Epithelial cell of prostate (primary cell): ENCODE measurements around the gene NCOA3.
A peak's percentile ranks its signal among the peaks of the same experiment; 100 is the strongest.
"Not testable (repeated sequence)": the region's sequence is repeated elsewhere in the genome, so short reads cannot be mapped to it uniquely, and the experiment has no call there.

ENCODE experiments used
- DNase-seq: peaks from one replicate; pipeline ENCODE4 v3.0.0-alpha.2; 2011; ENCODE audit warnings: low read depth, low spot score
- H3K27ac ChIP-seq: fragments of 450-650 bp; 2 replicates; pipeline ENCODE4 v1.5.1; 2017; ENCODE audit warnings: mild to moderate bottlenecking

NCOA3 gene

DNA sequence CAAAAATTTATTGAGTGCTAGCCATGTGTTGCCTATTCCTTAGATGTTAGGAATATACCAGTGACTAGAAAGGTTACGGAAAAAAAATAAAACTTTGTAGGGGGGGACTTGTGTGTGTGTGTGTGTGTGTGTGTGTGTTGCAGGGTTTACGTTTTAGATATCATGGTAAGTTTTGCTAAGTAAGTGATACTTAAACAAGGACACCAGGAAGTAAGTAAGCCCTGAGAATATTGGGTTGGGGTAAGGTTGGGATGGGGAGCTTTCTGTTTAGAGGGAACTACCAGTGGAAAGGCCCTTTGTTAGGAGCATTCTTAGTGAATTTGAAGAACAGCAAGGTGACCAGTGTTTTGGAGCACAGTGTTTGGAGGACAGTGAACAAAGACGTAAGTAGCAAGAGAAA is 30.3 kb downstream of the NCOA3 start:
- DNase-seq, result no peak
- no peak overlapping the region for H3K27ac ChIP-seq

DNA sequence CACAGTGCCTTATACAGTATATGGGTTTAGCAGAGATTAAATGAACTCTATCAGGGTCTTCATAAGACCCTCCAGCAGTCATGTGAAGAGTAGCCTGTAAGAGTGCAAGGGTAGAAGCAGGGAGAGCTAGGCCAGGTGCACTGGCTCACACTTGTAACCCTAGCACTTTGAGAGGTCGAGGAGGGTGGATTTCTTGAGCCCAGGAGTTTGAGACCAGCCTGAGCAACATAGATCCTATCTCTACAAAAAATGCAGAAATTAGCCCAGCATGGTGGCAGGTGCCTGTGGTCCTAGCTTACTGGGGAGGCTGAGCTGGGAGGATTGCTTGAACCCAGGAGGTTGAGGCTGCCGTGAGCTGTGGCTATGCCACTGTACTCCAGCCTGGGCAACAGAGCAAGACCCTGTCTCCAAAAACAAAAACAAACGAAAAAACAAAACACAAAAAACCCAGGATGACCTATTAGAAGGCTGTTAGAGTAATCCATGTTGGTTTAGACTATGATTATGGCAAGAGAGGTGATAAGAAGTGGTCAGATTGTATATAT is 31.9 kb downstream of the NCOA3 start:
- no peak overlapping the region for H3K27ac ChIP-seq
- no peak for DNase-seq

DNA sequence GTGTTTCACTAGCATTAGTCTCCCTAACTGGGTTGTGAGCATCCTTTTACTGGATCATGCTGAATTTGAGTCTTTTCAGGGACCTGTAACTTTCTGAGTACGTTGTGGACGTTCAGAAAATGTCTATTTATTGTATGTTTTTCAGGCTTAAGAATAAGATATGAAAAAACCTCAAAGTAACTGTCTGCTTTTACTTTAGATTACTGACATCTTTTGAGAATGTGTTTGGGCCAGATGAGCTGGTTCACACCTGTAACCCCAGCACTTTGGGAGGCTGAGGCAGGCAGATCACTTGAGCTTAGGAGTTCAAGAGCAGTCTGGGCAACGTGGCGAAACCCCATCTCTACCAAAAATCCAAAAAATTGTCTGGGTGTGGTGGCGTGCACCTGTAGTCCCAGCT is 32.7 kb downstream of the NCOA3 start:
- no peak overlapping the region for H3K27ac ChIP-seq
- DNase-seq, result no peak

DNA sequence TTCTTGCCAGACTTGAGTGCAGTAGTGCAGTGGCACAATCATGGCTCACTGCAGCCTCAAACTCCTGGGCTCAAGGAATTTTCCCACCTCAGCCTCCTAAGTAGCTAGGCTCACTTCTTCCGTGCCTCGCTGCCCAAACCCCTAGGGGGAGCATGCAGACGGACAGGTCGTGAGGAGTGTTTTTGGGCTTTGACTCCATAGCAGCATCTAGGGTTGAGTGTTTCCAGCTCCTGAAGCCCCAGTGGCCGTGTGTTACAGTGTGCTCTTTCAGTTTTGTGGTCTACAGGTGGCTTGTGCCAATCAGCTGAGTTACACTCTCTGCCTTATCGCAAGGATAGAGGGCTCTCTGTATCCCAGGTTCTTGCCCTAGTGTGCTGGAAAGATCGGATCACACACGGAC is 33.4 kb downstream of the NCOA3 start:
- no peak overlapping the region for H3K27ac ChIP-seq
- no peak for DNase-seq

DNA sequence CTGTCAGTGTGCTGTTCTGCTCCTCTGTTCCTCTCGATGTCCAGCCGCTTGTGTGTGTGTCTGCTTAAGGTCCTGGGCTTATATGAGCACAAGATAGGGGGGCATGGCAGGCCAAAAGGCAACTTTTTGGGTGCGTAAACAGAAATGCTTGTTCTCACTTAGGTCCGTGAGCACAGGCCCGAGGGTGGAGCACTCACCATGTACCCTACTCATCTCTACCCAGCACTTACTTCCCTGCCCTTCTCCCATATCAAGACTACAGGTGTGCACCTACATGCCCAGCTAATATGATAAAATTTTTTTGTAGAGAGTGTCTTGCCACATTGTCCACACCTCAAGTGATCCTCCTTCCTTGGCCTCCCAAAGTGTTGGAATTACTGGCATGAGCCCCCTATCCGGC is 34.3 kb downstream of the NCOA3 start:
- DNase-seq, result no peak

DNA sequence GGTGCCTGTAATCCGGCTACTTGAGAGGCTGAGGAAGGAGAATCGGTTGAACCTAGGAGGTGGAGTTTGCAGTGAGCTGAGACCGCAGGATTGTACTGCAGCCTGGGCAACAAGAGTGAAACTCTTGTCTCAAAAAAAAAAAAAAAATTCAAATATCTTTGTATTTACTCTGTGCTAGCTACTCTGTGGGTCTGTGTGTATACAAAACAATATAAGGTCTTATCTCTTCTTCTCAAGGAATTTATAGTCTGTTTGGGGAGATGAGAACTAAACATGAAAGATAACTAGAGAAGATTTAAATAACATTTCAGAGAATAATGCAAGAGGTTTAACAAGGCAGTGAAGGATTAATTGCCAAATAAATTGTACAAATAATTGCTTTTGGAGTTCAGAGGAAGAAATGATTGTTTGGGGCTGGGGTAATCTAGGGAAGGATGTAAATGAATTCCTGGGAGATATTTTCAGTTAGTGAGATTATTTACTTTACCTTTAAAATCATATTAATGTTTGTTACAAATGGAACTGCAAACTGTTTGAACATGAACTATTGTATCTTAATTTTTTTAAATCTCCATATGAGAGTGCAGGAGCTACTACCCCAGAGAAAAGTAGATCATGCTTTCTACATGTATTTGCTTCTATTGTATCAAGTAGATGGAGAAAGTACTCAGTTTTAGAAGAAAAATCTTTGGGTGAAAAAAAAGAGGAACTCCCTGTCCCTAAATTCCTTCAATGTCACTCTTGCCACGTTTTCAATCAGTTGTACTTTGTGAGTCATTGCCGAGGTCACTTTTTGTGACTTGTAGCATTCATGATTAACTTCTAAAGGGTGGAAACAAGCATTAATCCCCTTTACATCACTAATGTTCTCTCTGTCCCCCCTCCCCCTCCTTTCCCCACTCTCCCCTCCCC is 39.0 kb downstream of the NCOA3 start:
- H3K27ac ChIP-seq, result no peak overlapping the region
- DNase-seq, result no peak

More for the DNA sequence above, 34.3 kb downstream of the NCOA3 start:
- H3K27ac ChIP-seq, result no peak overlapping the region

DNA sequence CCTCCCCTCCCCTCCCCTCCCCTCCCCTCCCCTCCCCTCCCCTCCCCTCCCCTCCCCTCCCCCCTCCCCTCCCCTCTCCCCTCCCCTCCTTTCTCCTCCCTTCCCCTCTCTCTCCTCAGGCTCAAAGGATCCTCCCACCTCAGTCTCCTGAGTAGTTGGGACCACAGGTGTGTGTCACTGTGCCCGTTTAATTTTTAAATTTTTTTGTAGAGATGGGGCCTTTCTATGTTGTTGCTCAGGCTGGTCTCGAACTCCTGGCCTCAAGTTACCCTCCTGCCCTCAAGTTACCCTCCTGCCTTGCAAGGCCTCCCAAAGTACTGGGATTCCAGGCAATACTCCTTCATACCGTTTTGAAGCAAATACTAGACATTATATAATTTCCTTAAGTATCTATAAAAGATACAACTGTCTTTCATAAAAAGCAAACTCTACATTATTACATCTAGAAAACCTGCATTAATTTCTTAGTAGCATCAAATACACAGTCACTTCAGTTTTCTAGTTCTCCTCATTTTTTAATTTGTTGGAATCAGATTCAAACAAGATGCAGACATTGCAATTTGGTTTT is 39.8 kb downstream of the NCOA3 start:
- no peak for DNase-seq
- H3K27ac ChIP-seq, result no peak overlapping the region

DNA sequence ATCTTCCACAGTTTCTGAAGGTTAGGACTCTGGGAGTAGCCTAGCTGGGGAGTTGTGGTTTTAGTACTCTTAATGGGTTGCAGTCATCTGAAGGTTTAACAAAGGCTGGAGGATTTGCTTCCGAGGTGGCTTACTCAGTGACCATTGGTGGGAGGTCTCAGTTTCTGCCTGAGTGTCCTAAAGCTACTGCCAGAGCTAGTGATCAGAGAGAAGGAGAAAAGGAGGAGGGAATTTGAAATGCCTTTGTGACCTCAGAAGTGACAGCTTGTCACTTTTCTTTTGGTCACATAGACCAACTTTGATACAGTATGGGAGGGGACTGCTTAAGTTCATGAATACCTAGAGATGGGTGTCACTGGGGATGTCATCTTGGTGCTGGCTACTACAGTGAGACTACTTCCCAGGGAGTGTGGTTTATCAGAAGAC is 41.3 kb downstream of the NCOA3 start:
- H3K27ac ChIP-seq, result no peak overlapping the region
- no peak for DNase-seq

DNA sequence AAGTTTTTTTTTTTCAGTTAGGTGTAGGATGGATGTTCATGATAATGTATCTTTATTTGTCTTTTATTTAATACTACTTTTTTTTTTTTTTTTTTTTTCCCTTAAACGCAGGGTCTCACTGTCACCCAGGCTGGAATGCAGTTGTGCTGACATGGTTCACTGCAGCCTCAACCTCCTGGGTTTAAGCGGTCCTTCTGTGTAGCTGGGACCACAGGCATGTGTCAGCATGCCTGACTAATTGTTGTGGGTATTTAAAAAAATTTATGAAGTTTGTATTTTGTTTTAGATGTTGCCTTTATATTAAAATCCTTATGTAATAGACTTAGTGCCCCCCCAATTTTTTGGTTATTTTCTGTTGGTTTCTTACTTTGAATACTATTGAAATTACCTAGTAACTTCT is 42.6 kb downstream of the NCOA3 start:
- H3K27ac ChIP-seq, result no peak overlapping the region
- DNase-seq, result no peak

DNA sequence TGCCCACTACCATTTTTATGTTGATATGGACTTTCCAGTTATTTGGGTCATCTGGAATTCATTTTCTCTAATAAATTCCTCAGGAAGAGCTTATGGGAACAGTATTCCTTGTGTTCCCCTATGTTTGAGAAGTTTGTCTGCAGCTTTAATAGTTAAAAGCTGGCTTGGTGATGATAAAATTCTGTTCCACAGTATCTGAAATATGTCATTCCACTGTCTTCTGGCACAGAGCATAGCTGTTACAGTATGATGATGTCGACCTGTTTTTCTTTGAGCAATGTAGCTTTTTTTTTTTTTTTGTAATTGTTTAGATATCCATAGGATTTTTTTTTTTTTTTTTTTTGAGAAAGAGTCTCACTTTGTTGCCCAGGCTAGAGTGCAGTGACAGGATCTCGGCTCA is 43.2 kb downstream of the NCOA3 start:
- no peak for DNase-seq
- no peak overlapping the region for H3K27ac ChIP-seq

DNA sequence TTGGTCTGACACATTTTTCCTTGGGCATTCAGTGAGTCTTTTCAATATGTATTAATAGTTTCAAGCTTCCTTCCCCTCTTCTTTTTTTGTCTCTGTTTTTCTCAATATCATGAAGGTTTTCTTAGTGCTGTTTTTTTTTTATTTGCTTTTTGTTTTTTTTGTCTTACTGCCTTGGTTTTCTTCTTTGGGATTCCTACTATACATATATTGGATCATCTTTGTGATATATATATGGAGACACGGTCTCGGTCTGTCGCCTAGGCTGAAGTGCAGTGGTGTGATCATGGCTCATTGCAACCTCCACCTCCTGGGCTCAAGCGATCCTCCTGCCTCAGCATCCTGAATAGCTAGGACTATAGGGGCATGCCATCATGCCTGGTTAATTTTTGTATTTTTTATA is 43.8 kb downstream of the NCOA3 start:
- H3K27ac ChIP-seq, result peak overlapping the region; percentile 65
- DNase-seq, result no peak

DNA sequence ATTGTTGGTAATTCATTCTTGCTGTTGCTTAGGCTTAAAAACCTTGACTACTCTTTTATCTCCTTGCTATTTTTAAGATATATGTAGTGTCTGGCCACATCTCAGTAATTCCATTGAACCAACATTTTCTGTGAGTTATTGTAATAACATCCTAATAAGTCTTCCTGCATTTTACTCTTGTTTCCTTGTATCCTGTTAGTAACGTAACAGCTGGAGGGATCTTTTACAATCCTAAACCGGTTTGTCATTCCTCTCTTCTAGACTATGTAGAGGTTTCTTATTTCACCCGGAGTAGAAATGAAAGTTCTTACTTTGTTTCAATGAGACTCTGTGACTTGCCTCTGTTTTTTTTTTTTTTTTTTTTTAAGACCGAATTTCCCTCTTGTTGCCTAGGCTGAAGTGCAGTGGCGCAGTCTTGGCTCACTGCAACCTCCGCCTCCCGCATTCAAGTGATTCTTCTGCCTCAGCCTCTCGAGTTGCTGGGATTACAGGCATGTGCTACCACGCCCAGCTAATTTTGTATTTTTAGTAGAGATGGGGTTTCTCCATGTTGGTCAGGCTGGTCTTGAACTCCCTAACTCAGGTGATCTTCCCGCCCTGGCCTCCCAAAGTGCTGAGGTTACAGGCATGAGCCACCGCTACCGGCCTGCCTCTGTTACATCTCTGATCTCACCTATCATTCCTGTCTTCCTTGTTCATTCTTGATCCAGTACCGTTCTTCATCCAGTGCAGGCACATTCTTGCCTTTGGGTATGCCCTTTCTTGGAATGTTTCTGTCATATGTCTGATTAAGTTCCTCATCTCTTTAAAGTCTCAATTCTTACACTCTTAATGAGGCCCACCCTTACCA is 44.7 kb downstream of the NCOA3 start:
- DNase-seq, result peak; percentile 36
- H3K27ac ChIP-seq, result peak overlapping the region; percentile 65

DNA sequence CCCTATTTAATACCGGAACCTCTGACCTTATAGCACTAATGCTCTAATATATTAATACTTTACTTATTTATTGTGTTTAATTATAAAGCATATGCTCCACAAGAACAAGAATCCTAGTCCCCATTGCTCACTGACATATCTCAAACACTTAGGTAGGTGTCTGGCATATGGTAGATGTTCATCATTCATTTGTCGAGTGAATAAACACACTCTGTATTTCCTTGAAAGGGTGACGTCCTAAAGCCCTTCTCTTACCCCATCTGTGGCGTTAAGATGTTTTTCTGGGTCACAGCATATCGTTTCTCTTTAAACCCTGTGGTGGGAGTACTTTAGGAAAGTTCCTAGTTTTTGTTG is 45.3 kb downstream of the NCOA3 start:
- peak overlapping the region; percentile 65 for H3K27ac ChIP-seq
- no peak for DNase-seq

DNA sequence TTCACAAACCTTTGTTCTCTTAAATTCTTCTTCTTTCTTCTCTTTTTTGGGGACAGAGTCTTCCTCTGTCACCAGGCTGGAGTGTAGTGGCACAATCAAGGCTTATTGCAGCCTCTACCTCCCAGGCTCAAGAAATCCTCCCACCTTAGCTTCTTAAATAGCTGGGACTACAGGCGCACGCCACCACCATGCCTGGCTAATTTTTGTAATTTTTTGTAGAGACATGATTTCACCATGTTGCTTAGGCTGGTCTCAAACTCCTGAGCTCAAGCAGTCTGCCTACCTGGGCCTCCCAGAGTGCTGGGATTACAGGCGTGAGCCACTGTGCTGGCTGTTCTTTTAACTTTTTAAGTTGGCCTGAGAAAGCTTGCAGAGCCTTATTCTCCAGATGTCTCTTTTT is 48.0 kb downstream of the NCOA3 start:
- no peak for DNase-seq
- H3K27ac ChIP-seq, result no peak overlapping the region

DNA sequence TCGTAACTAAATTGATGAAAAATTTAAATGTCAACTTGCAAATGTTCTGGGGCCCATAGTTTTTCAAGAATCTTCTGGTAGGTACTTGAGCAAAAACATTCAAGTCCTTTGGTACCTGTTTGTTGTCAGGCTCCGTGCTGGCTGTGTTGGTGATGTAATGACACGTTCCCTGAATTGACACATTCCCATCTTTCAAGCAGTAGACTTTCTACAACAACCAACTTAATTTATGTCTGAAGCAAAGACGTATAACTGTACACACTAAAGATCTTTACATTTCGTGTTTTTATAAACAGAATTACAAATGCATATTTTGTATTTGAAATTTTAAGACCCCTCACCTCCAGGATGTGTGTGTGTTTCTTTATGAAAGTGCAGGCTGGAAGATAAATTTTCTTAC is 49.5 kb downstream of the NCOA3 start:
- no peak for DNase-seq
- no peak overlapping the region for H3K27ac ChIP-seq

DNA sequence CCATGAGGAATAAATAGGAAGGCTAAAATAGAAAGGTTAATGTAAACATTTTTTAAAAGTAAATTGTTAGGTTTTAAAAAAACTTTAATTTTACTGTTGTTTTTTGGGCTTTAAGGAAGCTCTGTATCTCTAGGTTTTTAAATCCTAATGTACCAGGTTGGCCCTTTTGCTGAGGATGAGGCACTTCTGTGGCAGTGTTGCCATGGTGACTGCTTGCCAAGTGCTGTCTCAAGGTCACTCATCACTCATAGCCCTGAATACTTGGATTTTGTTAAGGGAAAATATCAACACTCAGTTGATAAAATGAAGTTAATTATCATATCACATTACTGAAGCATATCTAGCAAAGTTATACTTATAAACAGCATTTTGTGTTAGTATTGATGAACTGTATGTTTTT is 50.2 kb downstream of the NCOA3 start:
- H3K27ac ChIP-seq, result no peak overlapping the region
- no peak for DNase-seq

DNA sequence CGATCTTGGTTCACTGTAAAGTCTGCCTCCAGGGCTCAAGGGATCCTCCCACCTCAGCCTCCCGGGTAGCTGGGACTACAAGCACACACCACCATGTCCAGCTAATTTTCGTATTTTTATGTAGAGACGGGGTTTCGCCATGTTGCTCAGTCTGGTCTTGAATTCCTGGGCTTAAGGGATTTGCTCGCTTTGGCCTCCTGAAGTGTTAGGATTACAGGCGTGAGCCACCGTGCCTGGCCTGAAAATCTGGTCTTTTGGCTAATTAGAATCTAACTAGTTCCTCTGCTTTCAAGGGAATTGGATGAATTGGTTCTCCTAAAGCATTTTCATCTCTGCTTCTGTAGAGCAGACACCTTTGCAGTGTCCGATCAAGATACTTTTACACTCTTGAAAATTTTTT is 51.3 kb downstream of the NCOA3 start:
- H3K27ac ChIP-seq, result no peak overlapping the region
- no peak for DNase-seq

DNA sequence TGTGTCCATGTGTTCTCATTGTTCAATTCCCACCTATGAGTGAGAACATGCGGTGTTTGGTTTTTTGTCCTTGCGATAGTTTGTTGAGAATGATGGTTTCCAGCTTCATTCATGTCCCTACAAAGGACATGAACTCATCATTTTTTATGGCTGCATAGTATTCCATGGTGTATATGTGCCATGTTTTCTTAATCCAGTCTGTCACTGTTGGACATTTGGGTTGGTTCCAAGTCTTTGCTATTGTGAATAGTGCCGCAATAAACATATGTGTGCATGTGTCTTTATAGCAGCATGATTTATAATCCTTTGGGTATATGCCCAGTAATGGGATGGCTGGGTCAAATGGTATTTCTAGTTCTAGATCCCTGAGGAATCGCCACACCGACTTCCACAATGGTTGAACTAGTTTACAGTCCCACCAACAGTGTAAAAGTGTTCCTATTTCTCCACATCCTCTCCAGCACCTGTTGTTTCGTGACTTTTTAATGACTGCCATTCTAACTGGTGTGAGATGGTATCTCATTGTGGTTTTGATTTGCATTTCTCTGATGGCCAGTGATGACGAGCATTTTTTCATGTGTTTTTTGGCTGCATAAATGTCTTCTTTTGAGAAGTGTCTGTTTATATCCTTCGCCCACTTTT is 52.0 kb downstream of the NCOA3 start:
- not testable (repeated sequence) for DNase-seq, H3K27ac ChIP-seq

DNA sequence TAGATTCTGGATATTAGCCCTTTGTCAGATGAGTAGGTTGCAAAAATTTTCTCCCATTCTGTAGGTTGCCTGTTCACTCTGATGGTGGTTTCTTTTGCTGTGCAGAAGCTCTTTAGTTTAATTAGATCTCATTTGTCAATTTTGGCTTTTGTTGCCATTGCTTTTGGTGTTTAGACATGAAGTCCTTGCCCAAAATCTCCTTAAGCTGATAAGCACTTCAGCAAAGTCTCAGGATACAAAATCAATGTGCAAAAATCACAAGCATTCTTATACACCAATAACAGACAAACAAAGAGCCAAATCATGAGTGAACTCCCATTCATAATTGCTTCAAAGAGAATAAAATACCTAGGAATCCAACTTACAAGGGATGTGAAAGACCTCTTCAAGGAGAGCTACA is 52.6 kb downstream of the NCOA3 start:
- not testable (repeated sequence) for H3K27ac ChIP-seq, DNase-seq

DNA sequence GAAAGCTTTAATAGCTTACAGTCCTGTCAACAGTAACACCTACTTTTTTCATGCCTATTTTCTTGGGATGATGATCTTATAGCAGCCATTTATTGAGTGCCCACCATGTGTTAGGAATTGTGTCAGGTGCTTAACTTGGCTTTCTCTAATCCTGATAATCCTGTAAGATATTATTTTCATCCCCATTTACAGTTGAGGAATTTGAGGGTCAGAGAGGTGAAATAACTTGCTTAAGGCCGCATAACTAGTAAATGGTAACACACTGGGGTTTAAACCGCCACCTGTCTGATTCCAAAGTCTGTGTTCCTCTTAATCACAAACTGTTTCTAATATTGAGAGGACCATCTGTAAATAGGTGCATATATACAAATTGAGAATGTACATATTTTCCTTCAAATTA is 55.5 kb downstream of the NCOA3 start:
- H3K27ac ChIP-seq, result no peak overlapping the region
- no peak for DNase-seq
